ENCODE data around the gene TNXB. TPM values are rescaled to one million over a fixed set of nuclear protein-coding genes. Genes with fewer than 3 reads are reported as not detected.

TNXB gene
- total RNA-seq, 5 donors from 2014 or later (not counting 1 experiment from before 2014, with no cell fraction given), result 8.0 to 20.9 (median 15.4) TPM

- POLR2A ChIA-PET, result no interaction called here
- H3K36me3 Mint-ChIP-seq, result no peaks in the 10 kb centered on the region
- DNase-seq, result no peak
- Histone ChIP-seq H3K4me1 (ENCODE audit: control insufficient read depth in 1 of 2, extremely low read depth in 1 of 2, insufficient read depth in 2 of 2, low read length in 2 of 2) (peaks cover 0 to 13% of the 10 kb centered on the region in 2 experiments), H3K27ac (ENCODE audit: low read length) (no peak overlapping the region), H3K4me3 (ENCODE audit: control insufficient read depth in 1 of 2, extremely low read depth in 1 of 2, low read length in 1 of 2) (no peak overlapping the region), H3K27me3 (replicated peaks in 1 of 2; ENCODE audit: control insufficient read depth in 2 of 2, extremely low read depth in 1 of 2, insufficient read depth in 2 of 2, low read length in 1 of 2) (peaks cover 0 to 62% of the 10 kb centered on the region in 2 experiments), H3K9me3 (no peaks in the 10 kb centered on the region), H3K36me3 (ENCODE audit: control insufficient read depth in 2 of 2, extremely low read depth in 1 of 2, insufficient read depth in 1 of 2, low read length in 1 of 2) (no peaks in the 10 kb centered on the region)
- H3K4me3 Mint-ChIP-seq, result no peak overlapping the region
- H3K27ac Mint-ChIP-seq, result no peak overlapping the region
- peaks cover 22 to 33% of the 10 kb centered on the region in 2 donors for H3K27me3 Mint-ChIP-seq
- no peak for ATAC-seq (replicated peaks in 1 of 4)
- peaks cover 3 to 9% (median 4%) of the 10 kb centered on the region in 3 donors for H3K4me1 Mint-ChIP-seq
- CTCF ChIA-PET, result no interaction called here
- H3K9me3 Mint-ChIP-seq, result no peaks in the 10 kb centered on the region
- 89% methylated on average over 1 of the region's 2 CpGs for WGBS (ENCODE audit: insufficient coverage)
Observed at GRCh38 chr6:32084780-32085179, 24.4 kb downstream of the TNXB start.

- POLR2A ChIA-PET, result no interaction called here
- Histone ChIP-seq H3K27me3 (replicated peaks in 1 of 2; ENCODE audit: control insufficient read depth in 2 of 2, extremely low read depth in 1 of 2, insufficient read depth in 2 of 2, low read length in 1 of 2) (peaks cover 0 to 63% of the 10 kb centered on the region in 2 experiments), H3K9me3 (no peaks in the 10 kb centered on the region), H3K36me3 (ENCODE audit: control insufficient read depth in 2 of 2, extremely low read depth in 1 of 2, insufficient read depth in 1 of 2, low read length in 1 of 2) (no peaks in the 10 kb centered on the region), H3K4me3 (ENCODE audit: control insufficient read depth in 1 of 2, extremely low read depth in 1 of 2, low read length in 1 of 2) (no peak overlapping the region), H3K4me1 (ENCODE audit: control insufficient read depth in 1 of 2, extremely low read depth in 1 of 2, insufficient read depth in 2 of 2, low read length in 2 of 2) (peaks cover 0 to 13% of the 10 kb centered on the region in 2 experiments), H3K27ac (ENCODE audit: low read length) (no peak overlapping the region)
- no peaks in the 10 kb centered on the region for H3K36me3 Mint-ChIP-seq
- ATAC-seq (replicated peaks in 1 of 4) (no peak), DNase-seq (no peak)
- no peaks in the 10 kb centered on the region for H3K9me3 Mint-ChIP-seq
- CTCF ChIA-PET, result no interaction called here
- peaks cover 22 to 33% of the 10 kb centered on the region in 2 donors for H3K27me3 Mint-ChIP-seq
- H3K4me1 Mint-ChIP-seq, result peaks cover 3 to 9% (median 4%) of the 10 kb centered on the region in 3 donors
- no peak overlapping the region for H3K4me3 Mint-ChIP-seq
- WGBS (ENCODE audit: insufficient coverage), result 83% methylated on average over 19 of the region's 22 CpGs
- no peak overlapping the region for H3K27ac Mint-ChIP-seq
Observed at GRCh38 chr6:32083812-32084768, 25.0 kb downstream of the TNXB start.

- Mint-ChIP-seq H3K27ac (no peak overlapping the region), H3K27me3 (peaks cover 22 to 33% of the 10 kb centered on the region in 2 donors), H3K9me3 (no peaks in the 10 kb centered on the region), H3K4me1 (peaks cover 3 to 9% (median 4%) of the 10 kb centered on the region in 3 donors), H3K4me3 (no peak overlapping the region), H3K36me3 (no peaks in the 10 kb centered on the region)
- H3K4me3 ChIP-seq (ENCODE audit: control insufficient read depth in 1 of 2, extremely low read depth in 1 of 2, low read length in 1 of 2), result no peak overlapping the region
- ChIA-PET CTCF (no interaction called here), POLR2A (no interaction called here)
- H3K9me3 ChIP-seq, result no peaks in the 10 kb centered on the region
- ATAC-seq (replicated peaks in 1 of 4) (no peak), DNase-seq (no peak)
- peaks cover 0 to 55% of the 10 kb centered on the region in 2 experiments for H3K27me3 ChIP-seq (replicated peaks in 1 of 2; ENCODE audit: control insufficient read depth in 2 of 2, extremely low read depth in 1 of 2, insufficient read depth in 2 of 2, low read length in 1 of 2)
- 98% methylated on average over 6 of the region's 9 CpGs for WGBS (ENCODE audit: insufficient coverage)
- H3K36me3 ChIP-seq (ENCODE audit: control insufficient read depth in 2 of 2, extremely low read depth in 1 of 2, insufficient read depth in 1 of 2, low read length in 1 of 2), result no peaks in the 10 kb centered on the region
- no peak overlapping the region for H3K27ac ChIP-seq (ENCODE audit: low read length)
- peaks cover 0 to 11% of the 10 kb centered on the region in 2 experiments for H3K4me1 ChIP-seq (ENCODE audit: control insufficient read depth in 1 of 2, extremely low read depth in 1 of 2, insufficient read depth in 2 of 2, low read length in 2 of 2)
Observed at GRCh38 chr6:32082935-32083334, 26.2 kb downstream of the TNXB start.

GRCh38 chr6:32082478-32082877 lies 26.7 kb downstream of the TNXB start:
- no peaks in the 10 kb centered on the region for H3K9me3 ChIP-seq
- ChIA-PET POLR2A (no interaction called here), CTCF (no interaction called here)
- Mint-ChIP-seq H3K27ac (no peak overlapping the region), H3K27me3 (peaks cover 22 to 33% of the 10 kb centered on the region in 2 donors), H3K4me3 (no peak overlapping the region), H3K9me3 (no peaks in the 10 kb centered on the region), H3K4me1 (peaks cover 3 to 9% (median 4%) of the 10 kb centered on the region in 3 donors), H3K36me3 (no peaks in the 10 kb centered on the region)
- no peaks in the 10 kb centered on the region for H3K36me3 ChIP-seq (ENCODE audit: control insufficient read depth in 2 of 2, extremely low read depth in 1 of 2, insufficient read depth in 1 of 2, low read length in 1 of 2)
- H3K4me1 ChIP-seq (ENCODE audit: control insufficient read depth in 1 of 2, extremely low read depth in 1 of 2, insufficient read depth in 2 of 2, low read length in 2 of 2), result peaks cover 0 to 7% of the 10 kb centered on the region in 2 experiments
- ATAC-seq (replicated peaks in 1 of 4), result no peak
- 62% methylated on average over 5 of the region's 6 CpGs for WGBS (ENCODE audit: insufficient coverage)
- DNase-seq, result no peak
- H3K27ac ChIP-seq (ENCODE audit: low read length), result no peak overlapping the region
- no peak overlapping the region for H3K4me3 ChIP-seq (ENCODE audit: control insufficient read depth in 1 of 2, extremely low read depth in 1 of 2, low read length in 1 of 2)
- H3K27me3 ChIP-seq (replicated peaks in 1 of 2; ENCODE audit: control insufficient read depth in 2 of 2, extremely low read depth in 1 of 2, insufficient read depth in 2 of 2, low read length in 1 of 2), result peaks cover 0 to 53% of the 10 kb centered on the region in 2 experiments

- H3K27ac ChIP-seq (ENCODE audit: low read length), result no peak overlapping the region
- no peak overlapping the region for H3K27ac Mint-ChIP-seq
- no peak overlapping the region for H3K4me3 Mint-ChIP-seq
Observed at GRCh38 chr6:32081168-32081990, 27.8 kb downstream of the TNXB start.

GRCh38 chr6:32079566-32080290 lies 29.4 kb downstream of the TNXB start:
- no peak overlapping the region for H3K4me3 Mint-ChIP-seq
- peaks cover 0 to 9% (median 0%) of the 10 kb centered on the region in 3 donors for H3K4me1 Mint-ChIP-seq
- Histone ChIP-seq H3K36me3 (ENCODE audit: control insufficient read depth in 2 of 2, extremely low read depth in 1 of 2, insufficient read depth in 1 of 2, low read length in 1 of 2) (no peaks in the 10 kb centered on the region), H3K27me3 (replicated peaks in 1 of 2; ENCODE audit: control insufficient read depth in 2 of 2, extremely low read depth in 1 of 2, insufficient read depth in 2 of 2, low read length in 1 of 2) (peaks cover 0 to 41% of the 10 kb centered on the region in 2 experiments), H3K27ac (ENCODE audit: low read length) (no peak overlapping the region), H3K4me1 (ENCODE audit: control insufficient read depth in 1 of 2, extremely low read depth in 1 of 2, insufficient read depth in 2 of 2, low read length in 2 of 2) (no peaks in the 10 kb centered on the region), H3K9me3 (no peaks in the 10 kb centered on the region), H3K4me3 (ENCODE audit: control insufficient read depth in 1 of 2, extremely low read depth in 1 of 2, low read length in 1 of 2) (no peak overlapping the region)
- POLR2A ChIA-PET, result no interaction called here
- CTCF ChIA-PET, result interaction anchor here in 1 of 2 donors (0.6 kb wide), 1 partner anchor 725 kb away, joined by 3 read pairs; no protein-coding TSS in a partner anchor
- no peaks in the 10 kb centered on the region for H3K9me3 Mint-ChIP-seq
- no peak for DNase-seq
- H3K27me3 Mint-ChIP-seq, result peaks cover 10 to 11% of the 10 kb centered on the region in 2 donors
- 0% methylated on average over 1 of the region's 7 CpGs for WGBS (ENCODE audit: insufficient coverage)
- no peaks in the 10 kb centered on the region for H3K36me3 Mint-ChIP-seq
- no peak for ATAC-seq (replicated peaks in 1 of 4)
- no peak overlapping the region for H3K27ac Mint-ChIP-seq

More at GRCh38 chr6:32081168-32081990, 27.8 kb downstream of the TNXB start:
- H3K27me3 Mint-ChIP-seq, result peaks cover 19 to 26% of the 10 kb centered on the region in 2 donors
- H3K4me1 Mint-ChIP-seq, result peaks cover 0 to 9% (median 2%) of the 10 kb centered on the region in 3 donors
- Histone ChIP-seq H3K9me3 (no peaks in the 10 kb centered on the region), H3K4me3 (ENCODE audit: control insufficient read depth in 1 of 2, extremely low read depth in 1 of 2, low read length in 1 of 2) (no peak overlapping the region), H3K27me3 (replicated peaks in 1 of 2; ENCODE audit: control insufficient read depth in 2 of 2, extremely low read depth in 1 of 2, insufficient read depth in 2 of 2, low read length in 1 of 2) (peaks cover 0 to 45% of the 10 kb centered on the region in 2 experiments), H3K4me1 (ENCODE audit: control insufficient read depth in 1 of 2, extremely low read depth in 1 of 2, insufficient read depth in 2 of 2, low read length in 2 of 2) (no peaks in the 10 kb centered on the region), H3K36me3 (ENCODE audit: control insufficient read depth in 2 of 2, extremely low read depth in 1 of 2, insufficient read depth in 1 of 2, low read length in 1 of 2) (no peaks in the 10 kb centered on the region)
- ChIA-PET POLR2A (no interaction called here), CTCF (no interaction called here)
- 75% methylated on average over 19 of the region's 22 CpGs for WGBS (ENCODE audit: insufficient coverage)
- DNase-seq, result no peak
- ATAC-seq (replicated peaks in 1 of 4), result no peak
- no peaks in the 10 kb centered on the region for H3K36me3 Mint-ChIP-seq
- no peaks in the 10 kb centered on the region for H3K9me3 Mint-ChIP-seq

Measured in T-cell (primary cell).